GM18505 (cell line): ENCODE measurements around the gene CALML5.

Source experiments
- ATAC-seq: cut with Tn5 transposase; IDR thresholded peaks from one replicate; pipeline ENCODE4 v1.9.1; 2021; ENCODE audit not compliant: unreplicated experiment
- POLR2A ChIP-seq: IDR thresholded peaks from 4 replicates; pipeline ENCODE4 v1.6.1; 2011; ENCODE audit warnings: borderline replicate concordance; ENCODE audit not compliant: insufficient read depth, insufficient read length; ENCODE audit errors: extremely low read depth

CALML5 gene

DNA sequence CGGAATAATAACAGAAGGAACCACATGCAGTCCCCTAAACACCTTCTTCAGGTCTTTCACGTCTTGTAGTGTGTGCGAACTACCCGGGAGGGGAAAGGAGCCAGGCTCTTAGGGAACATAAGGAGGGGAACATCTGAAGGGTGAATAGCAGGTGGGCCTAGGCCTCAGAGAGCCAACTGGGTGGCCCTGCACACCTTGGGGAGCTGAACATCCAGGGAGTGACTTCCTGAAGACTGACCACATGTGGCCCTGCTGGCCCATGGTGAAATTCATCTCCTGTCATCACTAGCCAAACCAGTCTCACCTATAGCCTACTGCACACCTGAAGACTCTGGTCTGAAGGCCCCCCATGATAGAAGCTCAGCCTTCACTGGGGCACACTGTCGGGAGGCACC lies 31.0 kb upstream of the CALML5 start:
- no peak for ATAC-seq
- TF ChIP-seq POLR2A, result no peak

DNA sequence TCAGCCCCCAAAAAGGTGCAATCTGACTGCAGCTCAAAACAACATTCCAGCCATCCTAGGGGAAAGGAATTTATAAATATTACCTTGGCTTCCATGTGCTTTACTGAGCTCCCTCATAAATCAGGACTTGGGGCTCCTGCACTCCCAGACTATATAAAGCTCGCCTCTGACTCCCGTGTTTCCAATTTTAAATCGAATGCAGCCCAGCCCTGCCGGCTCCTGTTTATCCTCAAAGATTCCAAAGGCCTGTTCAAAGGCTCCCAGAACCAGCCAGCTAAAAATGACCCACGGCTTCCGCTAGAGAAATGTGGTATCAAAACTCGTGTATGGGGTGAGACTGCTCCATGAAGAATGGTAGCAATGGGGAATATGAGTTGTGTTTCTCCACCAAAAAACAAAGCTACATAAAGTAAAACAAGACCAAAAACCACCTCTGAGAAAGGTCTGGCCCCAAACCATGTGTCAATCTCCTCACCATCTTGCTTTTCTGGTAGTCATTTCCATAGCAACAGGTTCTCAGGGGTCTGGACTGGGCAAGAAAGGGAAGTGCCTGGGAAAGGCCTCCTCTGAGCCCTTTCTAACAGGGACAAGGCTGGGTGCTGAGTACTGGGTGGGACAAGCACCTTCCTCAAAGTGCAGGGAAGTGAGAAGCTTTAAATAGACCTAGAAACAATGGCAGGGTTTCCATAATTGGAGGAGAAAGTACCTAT lies 30.5 kb upstream of the CALML5 start:
- no peak for TF ChIP-seq POLR2A
- no peak for ATAC-seq

DNA sequence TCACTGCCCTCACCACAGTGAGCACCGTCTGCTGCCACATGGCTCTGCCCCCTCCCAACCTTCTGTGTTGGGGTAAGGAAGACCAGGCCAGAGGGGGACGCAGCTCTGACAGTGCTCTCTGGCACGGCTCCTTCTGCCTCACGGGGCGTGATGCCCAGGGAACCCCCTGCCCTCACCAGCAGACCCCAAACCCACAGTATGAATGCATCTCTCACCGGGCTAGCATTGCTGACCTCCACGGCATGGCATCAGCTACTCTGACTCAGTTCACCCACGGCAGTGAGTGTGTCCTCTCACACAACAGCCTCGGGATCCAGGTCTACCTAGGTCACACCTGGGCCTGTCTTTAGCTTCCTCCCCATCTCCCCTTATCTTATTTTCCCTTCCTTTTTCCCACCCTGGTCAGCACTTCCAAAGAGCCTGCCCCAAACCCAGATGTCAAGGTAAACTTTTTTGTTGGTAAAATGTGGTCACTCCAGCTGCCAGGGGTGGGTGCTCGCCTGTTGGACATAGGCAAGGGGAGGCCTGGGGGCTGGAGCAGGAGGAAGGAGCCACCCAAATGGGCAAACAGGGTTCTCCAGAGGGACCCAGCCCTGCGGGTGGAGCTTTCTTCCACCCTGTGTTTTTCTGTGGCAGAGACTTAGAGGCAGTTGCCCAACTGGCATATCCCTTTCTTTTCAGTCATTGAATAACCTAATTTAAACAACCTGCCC lies 29.8 kb upstream of the CALML5 start:
- ATAC-seq, result no peak
- no peak for TF ChIP-seq POLR2A

DNA sequence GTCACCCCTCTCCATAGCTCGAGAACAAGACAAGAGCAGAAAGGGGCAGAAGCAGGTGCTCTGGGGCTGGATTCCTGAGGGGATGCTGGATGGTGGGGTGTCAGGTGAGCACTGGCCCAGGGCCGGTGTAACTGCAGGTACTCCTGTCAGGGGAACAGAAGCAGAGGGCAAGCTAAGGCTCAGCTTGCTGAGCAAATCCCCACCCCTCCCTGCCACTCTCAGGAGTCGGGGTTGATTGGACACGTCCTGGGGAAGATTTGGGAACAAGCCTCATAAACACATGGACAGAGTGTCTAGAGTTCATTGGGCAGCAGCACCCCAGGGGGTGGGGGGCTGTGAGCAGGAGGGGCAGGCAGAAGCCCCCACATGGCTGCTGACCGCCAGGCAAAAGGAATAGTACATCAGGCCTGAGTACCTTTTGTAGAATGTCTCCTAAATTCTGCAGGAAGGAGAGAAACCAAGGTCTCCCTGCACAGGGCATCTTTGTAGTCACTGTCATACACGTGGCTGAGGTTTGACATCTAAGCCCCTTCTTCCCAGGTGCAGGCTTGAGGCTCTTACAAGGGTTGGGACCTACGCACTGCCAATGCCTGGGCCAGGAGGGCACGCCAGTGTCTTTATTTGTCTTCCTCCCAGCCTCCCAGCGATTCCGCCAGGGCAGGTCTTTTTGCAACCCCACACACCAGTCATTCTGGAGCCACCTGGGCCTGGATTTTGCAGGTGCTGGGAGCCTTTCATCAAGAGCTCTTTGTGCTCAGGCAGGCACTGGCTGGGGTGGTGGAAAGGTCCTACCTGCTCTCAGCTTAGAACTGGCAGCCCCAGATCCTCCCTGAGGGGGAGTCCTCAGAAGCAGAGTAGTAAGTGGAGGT lies 28.2 kb upstream of the CALML5 start:
- no peak for ATAC-seq
- no peak for TF ChIP-seq POLR2A

DNA sequence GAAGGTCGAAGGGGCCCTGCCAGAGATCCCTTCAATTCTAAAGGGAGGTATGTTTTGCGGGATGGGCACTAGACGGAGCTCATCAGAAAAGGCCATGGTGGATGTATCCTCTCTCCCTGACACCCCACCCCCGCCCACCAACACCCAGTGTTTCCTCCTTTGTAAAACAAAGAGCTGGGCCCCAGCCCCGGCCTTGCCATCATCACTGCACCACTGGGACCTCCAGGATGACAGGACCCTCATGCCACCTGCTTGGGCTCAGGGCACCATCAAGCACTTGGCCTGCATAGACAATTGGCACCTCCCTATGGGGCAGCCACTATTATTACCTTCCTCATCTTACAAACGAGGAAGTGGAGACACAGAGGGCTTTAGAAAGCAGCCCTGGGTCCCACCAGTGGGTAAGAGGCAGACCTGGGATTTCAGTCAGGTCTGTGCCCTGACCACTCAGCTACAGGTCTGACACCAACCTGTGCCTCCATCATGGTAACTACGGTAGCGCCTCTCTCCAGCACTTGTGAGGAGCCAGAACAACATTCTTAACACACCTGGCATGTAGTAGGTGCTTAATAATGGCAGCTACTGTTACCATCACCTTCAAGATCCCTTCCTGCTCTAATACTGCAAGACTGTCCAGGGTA lies 27.4 kb upstream of the CALML5 start:
- no peak for TF ChIP-seq POLR2A

DNA sequence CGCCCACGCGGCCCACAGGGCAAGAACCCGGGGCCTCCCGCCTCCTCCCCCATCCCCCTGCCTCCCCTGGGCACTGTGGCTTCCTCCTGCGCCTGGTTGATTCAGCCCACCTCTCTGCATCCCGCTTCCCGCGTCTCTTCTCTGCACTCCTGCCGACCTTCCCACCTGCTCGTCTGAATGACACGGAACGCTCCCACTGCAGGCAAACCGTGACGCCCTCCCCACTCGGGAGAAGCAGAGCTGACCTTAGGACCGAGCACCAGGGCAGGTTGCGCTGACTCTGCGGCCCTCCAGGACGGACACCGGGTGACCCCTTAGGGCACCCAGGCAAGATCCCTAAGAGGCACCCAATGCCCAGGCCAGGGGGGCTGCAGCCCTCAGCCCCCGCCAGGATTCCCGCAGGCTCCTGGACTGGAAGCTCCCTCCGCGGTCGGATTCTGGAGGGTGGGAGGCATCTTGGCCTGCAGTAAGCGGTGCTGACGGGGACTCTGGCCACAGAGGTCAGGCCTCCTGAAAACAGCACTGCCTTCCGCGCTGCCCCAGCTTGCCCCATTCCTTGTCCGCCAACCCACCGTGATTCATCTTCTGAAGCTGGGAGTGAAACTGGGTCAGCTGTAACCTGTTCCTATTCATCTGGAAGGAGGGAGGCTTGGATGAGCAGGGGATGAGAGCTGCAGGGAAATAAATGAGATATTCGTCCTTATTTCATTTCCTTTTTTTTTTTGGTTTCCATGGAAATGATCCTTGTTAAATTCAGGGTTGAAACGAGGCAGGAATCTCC lies 26.4 kb upstream of the CALML5 start:
- TF ChIP-seq POLR2A, result no peak

More for the DNA sequence above, 27.4 kb upstream of the CALML5 start:
- ATAC-seq, result no peak

DNA sequence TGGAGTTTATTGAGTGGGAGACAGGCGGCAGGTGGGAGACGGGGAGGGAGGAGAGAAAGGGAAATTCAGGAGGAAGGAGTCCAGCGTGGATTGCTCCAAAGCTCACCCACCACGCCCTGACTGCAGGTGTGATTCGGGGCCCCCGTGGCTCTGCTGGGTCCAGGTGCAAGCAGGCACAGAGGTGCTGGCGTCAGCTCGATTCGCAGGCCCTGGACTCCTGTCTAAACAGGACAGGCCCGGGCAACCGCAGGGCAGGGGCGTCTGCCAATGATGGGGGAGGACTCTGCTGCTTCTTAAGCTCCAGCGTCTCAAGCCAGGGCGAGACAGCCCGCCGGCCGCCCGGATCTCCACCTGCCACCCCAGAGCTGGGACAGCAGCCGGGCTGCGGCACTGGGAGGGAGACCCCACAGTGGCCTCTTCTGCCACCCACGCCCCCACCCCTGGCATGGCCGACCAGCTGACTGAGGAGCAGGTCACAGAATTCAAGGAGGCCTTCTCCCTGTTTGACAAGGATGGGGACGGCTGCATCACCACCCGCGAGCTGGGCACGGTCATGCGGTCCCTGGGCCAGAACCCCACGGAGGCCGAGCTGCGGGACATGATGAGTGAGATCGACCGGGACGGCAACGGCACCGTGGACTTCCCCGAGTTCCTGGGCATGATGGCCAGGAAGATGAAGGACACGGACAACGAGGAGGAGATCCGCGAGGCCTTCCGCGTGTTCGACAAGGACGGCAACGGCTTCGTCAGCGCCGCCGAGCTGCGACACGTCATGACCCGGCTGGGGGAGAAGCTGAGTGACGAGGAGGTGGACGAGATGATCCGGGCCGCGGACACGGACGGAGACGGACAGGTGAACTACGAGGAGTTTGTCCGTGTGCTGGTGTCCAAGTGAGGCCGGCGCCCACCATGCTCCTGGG lies 25.5 kb upstream of the CALML5 start, which contains the start of gene CALML3:
CALML3 (plus strand) TSS at position 321 of the 920 bp plus-strand sequence; CDS start at position 446, 125 bp downstream.
- no peak for TF ChIP-seq POLR2A
- no peak for ATAC-seq

More for the DNA sequence above, 26.4 kb upstream of the CALML5 start:
- no peak for ATAC-seq

DNA sequence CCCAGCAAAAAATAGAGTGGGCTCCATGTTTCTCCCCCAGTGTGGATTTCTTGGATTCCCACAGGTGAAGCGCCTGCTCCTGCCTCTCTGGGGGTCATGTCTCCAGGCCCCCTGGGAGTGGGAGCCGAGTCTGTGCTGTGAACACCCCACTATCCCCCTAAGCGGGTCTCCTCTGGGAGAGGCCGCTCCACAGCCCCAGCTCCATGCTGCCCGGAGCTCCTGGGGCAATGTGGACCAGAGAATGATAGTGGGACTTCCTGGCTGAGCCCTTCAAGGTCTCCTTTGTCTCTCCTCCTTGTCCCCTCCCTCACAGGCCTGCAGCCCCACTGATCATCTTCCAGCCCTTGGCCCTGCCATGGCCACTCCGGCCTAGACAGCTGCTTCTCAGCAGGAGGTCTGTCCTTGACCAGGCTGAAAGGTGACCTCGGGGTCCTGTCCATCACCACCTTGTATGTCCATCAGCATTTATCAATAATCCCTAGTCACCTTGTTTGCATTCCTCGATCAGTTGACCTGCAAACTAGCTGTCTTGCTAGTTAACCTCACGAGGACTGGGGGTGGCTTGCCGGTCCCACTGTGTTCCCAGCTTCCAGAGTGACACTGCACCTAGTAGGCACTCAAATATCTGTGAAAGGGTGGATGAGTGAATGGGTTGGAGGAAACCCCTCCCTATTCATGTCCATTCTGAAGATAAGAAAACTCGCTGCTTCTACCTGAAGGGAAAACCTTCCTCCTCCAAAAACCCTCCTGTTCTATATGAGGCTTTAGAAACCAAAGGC lies 24.6 kb upstream of the CALML5 start:
- no peak for TF ChIP-seq POLR2A

DNA sequence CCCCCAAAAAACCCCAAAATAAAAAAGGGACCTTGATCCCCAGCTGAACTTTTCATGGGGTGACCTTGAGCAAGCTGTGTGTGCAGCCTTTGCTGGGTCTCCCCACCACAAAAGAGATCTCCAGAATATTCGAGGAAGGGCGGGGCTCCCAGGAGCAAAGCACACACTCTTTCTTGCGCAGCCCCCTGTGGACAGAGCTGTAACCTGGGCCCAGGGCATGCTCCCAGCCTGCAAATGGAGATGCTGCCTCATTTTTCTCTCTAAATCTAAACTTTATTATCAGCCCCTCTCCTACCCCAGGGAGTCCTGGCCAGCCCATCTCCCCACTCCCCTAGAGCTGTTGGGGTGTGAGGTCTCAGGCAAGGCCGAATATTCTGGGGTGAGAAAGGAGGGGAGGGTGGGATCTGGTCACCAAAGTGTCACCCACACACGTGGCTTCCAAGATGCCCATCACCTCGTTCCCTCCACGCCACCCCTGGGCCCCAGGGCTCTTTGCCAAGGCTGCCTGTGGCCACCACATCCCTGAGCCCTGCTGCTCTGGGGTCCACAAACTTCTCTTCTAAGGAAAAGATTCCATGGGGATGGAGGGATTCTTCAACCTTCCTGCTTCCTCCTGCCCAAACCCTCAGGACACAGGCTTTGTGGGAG lies 23.7 kb upstream of the CALML5 start:
- TF ChIP-seq POLR2A, result no peak

More for the DNA sequence above, 24.6 kb upstream of the CALML5 start:
- no peak for ATAC-seq

DNA sequence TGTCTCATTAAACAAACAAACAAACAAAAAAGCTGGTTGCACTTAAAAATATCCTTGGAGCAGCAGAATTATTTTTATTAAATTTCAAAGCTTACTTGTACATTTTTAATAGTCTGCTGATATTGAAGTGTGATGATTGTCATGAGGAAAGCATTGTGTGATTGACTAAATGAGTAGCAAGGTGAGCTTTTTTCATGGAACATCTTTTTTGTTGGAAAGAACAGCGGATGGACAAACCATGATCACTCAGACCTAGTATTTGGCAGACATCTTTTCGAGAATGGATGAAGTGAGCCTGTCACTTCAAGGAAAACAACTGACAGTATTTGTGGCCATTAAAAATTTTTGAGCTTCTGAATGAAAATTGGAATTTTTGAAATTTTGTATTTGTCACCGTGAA lies 19.7 kb upstream of the CALML5 start:
- no peak for ATAC-seq
- TF ChIP-seq POLR2A, result no peak

More for the DNA sequence above, 23.7 kb upstream of the CALML5 start:
- no peak for ATAC-seq
